ENCODE results near the gene SPAG4.

- TF ChIP-seq ZNF274 (IDR thresholded peaks at IDR 0.05; ENCODE audit: low read depth, low read length) (no peak), YY1 (IDR thresholded peaks at IDR 0.05; ENCODE audit: insufficient read depth, insufficient read length) (no peak)
These were observed 28.2 kb upstream of the SPAG4 start for GRCh38 chr20:35587436-35587835.

Data from NT2/D1 (cell line).